ENCODE data around the gene CREBZF. TPM values are rescaled to one million over a fixed set of nuclear protein-coding genes. Genes with fewer than 3 reads are reported as not detected.
"Not testable (repeated sequence)": the region's sequence is repeated elsewhere in the genome, so short reads cannot be mapped to it uniquely, and the experiment has no call there.

The CREBZF gene
- total RNA-seq, 1 experiment from 2014 or later, result 36.0 TPM

GRCh38 chr11:85627332-85627997, 37.5 kb downstream of the CREBZF start, which contains the start of gene DLG2:
Gene DLG2 (minus strand): TSS chr11:85627344.
- Mint-ChIP-seq H3K36me3 (ENCODE audit: insufficient read depth, unreplicated experiment) (peaks cover 11% of the 10 kb centered on the region), H3K9me3 (ENCODE audit: unreplicated experiment) (no peaks in the 10 kb centered on the region), H3K27ac (ENCODE audit: low read depth, unreplicated experiment) (peak within 1 kb of the TSS; percentile 96), H3K4me3 (ENCODE audit: unreplicated experiment) (peak within 1 kb of the TSS; percentile 92), H3K4me1 (ENCODE audit: insufficient read depth, unreplicated experiment) (peaks cover 14% of the 10 kb centered on the region), H3K27me3 (ENCODE audit: insufficient read depth, unreplicated experiment) (no peaks in the 10 kb centered on the region)
- POLR2A ChIA-PET, result interaction anchor here (0.6 to 7.6 kb wide), 22 partner anchors 10 to 967 kb away, joined by 3 to 152 read pairs (median 4); partner anchors contain the start of genes CREBZF, EED and TMEM126A
- BruUV-seq (replicated peaks), result TSS peak; percentile 62
- DNase-seq (ENCODE audit: unreplicated experiment), result peak; percentile 27
- TF ChIP-seq CTCF (IDR thresholded peaks at IDR 0.05; ENCODE audit: unreplicated experiment), result no peak
- intact Hi-C loops (cut with micrococcal nuclease), result loop anchor here (10.0 kb wide), 1 partner anchor 197 kb away; no protein-coding TSS in a partner anchor
- CTCF ChIA-PET, result interaction anchor here (0.6 to 1.2 kb wide), 6 partner anchors 20 to 829 kb away, joined by 3 to 4 read pairs (median 3); partner anchors contain the start of gene TMEM126A

GRCh38 chr11:85626496-85626895, 38.4 kb downstream of the CREBZF start:
- no TSS peak for BruUV-seq (replicated peaks)
- H3K9me3 Mint-ChIP-seq (ENCODE audit: unreplicated experiment), result no peaks in the 10 kb centered on the region
- CTCF ChIA-PET, result interaction anchor here (0.6 to 1.3 kb wide), 4 partner anchors 11 to 75 kb away, joined by 3 to 6 read pairs (median 4); partner anchors contain the start of gene TMEM126A

GRCh38 chr11:85620256-85620655, 44.7 kb downstream of the CREBZF start:
- ChIA-PET POLR2A (interaction anchor here (0.6 to 1.0 kb wide), 2 partner anchors 27 to 208 kb away, joined by 4 read pairs; partner anchors contain the start of gene TMEM126A), CTCF (interaction anchor here (1.0 kb wide), 1 partner anchor 12 kb away, joined by 3 read pairs; no protein-coding TSS in a partner anchor)
- no peak for TF ChIP-seq CTCF (IDR thresholded peaks at IDR 0.05; ENCODE audit: unreplicated experiment)
- Mint-ChIP-seq H3K9me3 (ENCODE audit: unreplicated experiment) (no peaks in the 10 kb centered on the region), H3K36me3 (ENCODE audit: insufficient read depth, unreplicated experiment) (no peaks in the 10 kb centered on the region), H3K27me3 (ENCODE audit: insufficient read depth, unreplicated experiment) (no peaks in the 10 kb centered on the region), H3K4me3 (ENCODE audit: unreplicated experiment) (no peak overlapping the region), H3K4me1 (ENCODE audit: insufficient read depth, unreplicated experiment) (no peaks in the 10 kb centered on the region), H3K27ac (ENCODE audit: low read depth, unreplicated experiment) (no peak overlapping the region)
- no TSS peak for BruUV-seq (replicated peaks)
- intact Hi-C loops (cut with micrococcal nuclease), result loop anchor here (10.0 kb wide), 1 partner anchor 205 kb away; no protein-coding TSS in a partner anchor
- no peak for DNase-seq (ENCODE audit: unreplicated experiment)

More at GRCh38 chr11:85626496-85626895, 38.4 kb downstream of the CREBZF start:
- no peak for TF ChIP-seq CTCF (IDR thresholded peaks at IDR 0.05; ENCODE audit: unreplicated experiment)
- H3K4me3 Mint-ChIP-seq (ENCODE audit: unreplicated experiment), result peak overlapping the region; percentile 92
- peak; percentile 9 for DNase-seq (ENCODE audit: unreplicated experiment)
- H3K27me3 Mint-ChIP-seq (ENCODE audit: insufficient read depth, unreplicated experiment), result no peaks in the 10 kb centered on the region
- H3K4me1 Mint-ChIP-seq (ENCODE audit: insufficient read depth, unreplicated experiment), result peaks cover 14% of the 10 kb centered on the region
- intact Hi-C loops (cut with micrococcal nuclease), result loop anchor here (10.0 kb wide), 1 partner anchor 198 kb away; no protein-coding TSS in a partner anchor
- no peak overlapping the region for H3K27ac Mint-ChIP-seq (ENCODE audit: low read depth, unreplicated experiment)
- POLR2A ChIA-PET, result interaction anchor here (0.6 to 7.6 kb wide), 9 partner anchors 9 to 260 kb away, joined by 3 to 152 read pairs (median 3); partner anchors contain the start of genes CREBZF and TMEM126A
- peaks cover 5% of the 10 kb centered on the region for H3K36me3 Mint-ChIP-seq (ENCODE audit: insufficient read depth, unreplicated experiment)

- TF ChIP-seq CTCF (IDR thresholded peaks at IDR 0.05; ENCODE audit: unreplicated experiment), result no peak
These were observed 45.4 kb downstream of the CREBZF start for GRCh38 chr11:85619499-85619898.

GRCh38 chr11:85611643-85612042, 53.3 kb downstream of the CREBZF start:
- BruUV-seq (replicated peaks); H3K4me3 Mint-ChIP-seq (ENCODE audit: unreplicated experiment); H3K27me3 Mint-ChIP-seq (ENCODE audit: insufficient read depth, unreplicated experiment); intact Hi-C loops (cut with micrococcal nuclease); H3K27ac Mint-ChIP-seq (ENCODE audit: low read depth, unreplicated experiment); H3K36me3 Mint-ChIP-seq (ENCODE audit: insufficient read depth, unreplicated experiment); CTCF ChIA-PET; DNase-seq (ENCODE audit: unreplicated experiment); H3K9me3 Mint-ChIP-seq (ENCODE audit: unreplicated experiment); H3K4me1 Mint-ChIP-seq (ENCODE audit: insufficient read depth, unreplicated experiment); POLR2A ChIA-PET: not testable (repeated sequence)

More at GRCh38 chr11:85619499-85619898, 45.4 kb downstream of the CREBZF start:
- no peak overlapping the region for H3K4me3 Mint-ChIP-seq (ENCODE audit: unreplicated experiment)
- ChIA-PET CTCF (interaction anchor here (0.6 kb wide), 1 partner anchor 1061 kb away, joined by 3 read pairs; no protein-coding TSS in a partner anchor), POLR2A (interaction anchor here (0.8 kb wide), 1 partner anchor 45 kb away, joined by 3 read pairs; the partner anchor contains the start of gene CREBZF)
- peak; percentile 15 for DNase-seq (ENCODE audit: unreplicated experiment)
- no peaks in the 10 kb centered on the region for H3K36me3 Mint-ChIP-seq (ENCODE audit: insufficient read depth, unreplicated experiment)
- no peaks in the 10 kb centered on the region for H3K27me3 Mint-ChIP-seq (ENCODE audit: insufficient read depth, unreplicated experiment)
- H3K9me3 Mint-ChIP-seq (ENCODE audit: unreplicated experiment), result no peaks in the 10 kb centered on the region
- no TSS peak for BruUV-seq (replicated peaks)
- H3K27ac Mint-ChIP-seq (ENCODE audit: low read depth, unreplicated experiment), result no peak overlapping the region
- intact Hi-C loops (cut with micrococcal nuclease), result no loop called here
- H3K4me1 Mint-ChIP-seq (ENCODE audit: insufficient read depth, unreplicated experiment), result no peaks in the 10 kb centered on the region

Measured in MCF 10A (cell line).